WTC11 (cell line): ENCODE measurements around the gene ACACA.

Source experiments
- ATF3 ChIP-seq: sonication (generic); formaldehyde crosslinking; conservative IDR thresholded peaks from 2 replicates; pipeline ENCODE4 v1.8.1; 2022; ENCODE audit warnings: mild to moderate bottlenecking, missing genetic modification reagents
- CREB1 ChIP-seq: sonication (generic); formaldehyde crosslinking; IDR thresholded peaks from 2 replicates; pipeline ENCODE4 v1.8.0; 2023; ENCODE audit warnings: mild to moderate bottlenecking, missing genetic modification reagents
- CTCF ChIP-seq: fragments of 200-600 bp; IDR thresholded peaks from 2 replicates; pipeline ENCODE4 v1.8.0; 2022; ENCODE audit warnings: antibody characterized with exemption
- E2F4 ChIP-seq: sonication (generic); formaldehyde crosslinking; IDR thresholded peaks from 2 replicates; pipeline ENCODE4 v1.8.1; 2022; ENCODE audit warnings: low read depth, mild to moderate bottlenecking, moderate library complexity, missing genetic modification reagents, borderline replicate concordance
- ELF4 ChIP-seq: sonication (generic); formaldehyde crosslinking; IDR thresholded peaks from 2 replicates; pipeline ENCODE4 v1.8.1; 2022; ENCODE audit warnings: low read depth, mild to moderate bottlenecking, moderate library complexity, missing genetic modification reagents
- ESRRA ChIP-seq: sonication (generic); formaldehyde crosslinking; IDR thresholded peaks from 2 replicates; pipeline ENCODE4 v1.8.1; 2022; ENCODE audit warnings: mild to moderate bottlenecking, missing genetic modification reagents, borderline replicate concordance
- FOXK1 ChIP-seq: sonication (generic); formaldehyde crosslinking; IDR thresholded peaks from 2 replicates; pipeline ENCODE4 v1.8.0; 2022; ENCODE audit warnings: mild to moderate bottlenecking, moderate library complexity, missing genetic modification reagents
- USF1 ChIP-seq: sonication (generic); formaldehyde crosslinking; IDR thresholded peaks from 2 replicates; pipeline ENCODE4 v1.8.0; 2022; ENCODE audit warnings: mild to moderate bottlenecking, missing genetic modification reagents
- ZNF512 ChIP-seq: sonication (generic); formaldehyde crosslinking; IDR thresholded peaks from 2 replicates; pipeline ENCODE4 v1.8.1; 2022; ENCODE audit warnings: missing genetic modification reagents, borderline replicate concordance

- TF ChIP-seq FOXK1 (CRISPR knock-in tag) = no peak
- no peak for TF ChIP-seq CTCF
- no peak for TF ChIP-seq ELF4 (CRISPR knock-in tag)
- no peak for TF ChIP-seq E2F4 (CRISPR knock-in tag)
- TF ChIP-seq USF1 (CRISPR knock-in tag) = no peak
- TF ChIP-seq ATF3 (CRISPR knock-in tag) = no peak
- no peak for TF ChIP-seq ESRRA (CRISPR knock-in tag)
- no peak for TF ChIP-seq CREB1 (CRISPR knock-in tag)
- TF ChIP-seq ZNF512 (CRISPR knock-in tag) = no peak
These were observed 151.2 kb downstream of the ACACA start for GRCh38 chr17:37255432-37255831.
